H1 (cell line): ENCODE results near the gene TMBIM6. TPM values are rescaled to one million over a fixed set of nuclear protein-coding genes. Genes with fewer than 3 reads are reported as not detected.
A peak's percentile ranks its signal among the peaks of the same experiment; 100 is the strongest.

Experiments used
- CTCF ChIA-PET: fragments of 300-600 bp; sonication (Branson Sonifier 250); formaldehyde crosslinking; loops from one replicate; lab custom pipeline; 2021; ENCODE audit not compliant: partially characterized antibody; lab: Charles Lee
- POLR2A ChIA-PET: fragments of 300-600 bp; sonication (Branson Sonifier 250); formaldehyde crosslinking; loops from one replicate; lab custom pipeline; 2021; ENCODE audit warnings: inconsistent platforms; ENCODE audit not compliant: partially characterized antibody; lab: Charles Lee
- DNase-seq, 2 experiments: peaks; one replicate each; pipeline versions ENCODE4 v3.0.0 to v3.0.0-alpha.2; 2010 to 2022; ENCODE audit warnings: low spot score in 2 of 2, low read depth in 1 of 2, mixed read lengths in 1 of 2
- FAIRE-seq: peaks from 2 replicates; lab custom pipeline; 2011; peaks lifted over from hg19 to GRCh38; lab: Jason Lieb, UNC
- H2AFZ ChIP-seq: 2 replicates; pipeline ENCODE4 v1.8.1; 2012; ENCODE audit warnings: low read length, inconsistent platforms
- H2AK5ac ChIP-seq: 2 replicates; pipeline ENCODE4 v1.6.1; 2013; ENCODE audit warnings: low read depth, low read length
- H2BK120ac ChIP-seq: replicated peaks from 2 replicates; pipeline ENCODE3; 2013; ENCODE audit warnings: low read depth, low read length, inconsistent platforms
- H2BK12ac ChIP-seq: 2 replicates; pipeline ENCODE4 v1.6.1; 2013; ENCODE audit warnings: low read depth, low read length
- H2BK15ac ChIP-seq: 2 replicates; pipeline ENCODE4 v1.6.1; 2013; ENCODE audit warnings: low read length
- H2BK20ac ChIP-seq: 2 replicates; pipeline ENCODE4 v1.6.1; 2013; ENCODE audit warnings: low read length
- H2BK5ac ChIP-seq: 2 replicates; pipeline ENCODE4 v1.6.1; 2013; ENCODE audit warnings: low read depth, low read length
- H3K14ac ChIP-seq: 2 replicates; pipeline ENCODE4 v1.6.1; 2013; ENCODE audit warnings: inconsistent platforms; ENCODE audit not compliant: insufficient read length
- H3K18ac ChIP-seq: 2 replicates; pipeline ENCODE4 v1.6.1; 2013; ENCODE audit warnings: low read length; ENCODE audit errors: extremely low read depth
- H3K23ac ChIP-seq: 2 replicates; pipeline ENCODE4 v1.6.1; 2013; ENCODE audit warnings: inconsistent platforms; ENCODE audit not compliant: insufficient read length
- H3K23me2 ChIP-seq: 2 replicates; pipeline ENCODE4 v1.6.1; 2013; ENCODE audit warnings: low read depth, low read length
- H3K27ac ChIP-seq: 2 replicates; pipeline ENCODE4 v1.6.1; 2011; ENCODE audit warnings: low read depth, low read length, inconsistent platforms
- H3K27me3 ChIP-seq, 4 experiments: replicated peaks in 1 of 4; 1 replicate in 1 of 4; 2 replicates in 3 of 4; pipeline versions ENCODE4 v1.6.1 to v1.8.1; 2011 to 2013; ENCODE audit warnings: low read length in 3 of 4, mild to moderate bottlenecking in 3 of 4, inconsistent platforms in 2 of 4, mixed read lengths in 2 of 4, moderate library complexity in 1 of 4; ENCODE audit not compliant: control insufficient read depth in 3 of 4, insufficient read depth in 3 of 4; ENCODE audit errors: extremely low read depth in 1 of 4
- H3K36me3 ChIP-seq, 4 experiments: 2 replicates each; pipeline versions ENCODE4 v1.6.1 to v1.8.1; 2011 to 2013; ENCODE audit warnings: mild to moderate bottlenecking in 4 of 4, low read length in 3 of 4, moderate library complexity in 2 of 4, control low read depth in 1 of 4, inconsistent platforms in 1 of 4; ENCODE audit not compliant: insufficient read depth in 4 of 4, control insufficient read depth in 2 of 4
- H3K4ac ChIP-seq: replicated peaks from 2 replicates; pipeline ENCODE3; 2013; ENCODE audit warnings: low read length, low read depth, mixed read lengths, inconsistent platforms; ENCODE audit not compliant: insufficient read length
- H3K4me1 ChIP-seq, 4 experiments: replicated peaks in 1 of 4; 1 replicate in 1 of 4; 2 replicates in 3 of 4; pipeline versions ENCODE4 v1.6.1 to v1.8.1; 2011 to 2013; ENCODE audit warnings: low read length in 3 of 4, inconsistent platforms in 2 of 4, mixed read lengths in 1 of 4; ENCODE audit not compliant: insufficient read depth in 4 of 4, control insufficient read depth in 3 of 4
- H3K4me2 ChIP-seq, 2 experiments: 2 replicates each; pipeline versions ENCODE4 v1.6.1 to v1.8.1; 2011 to 2013; ENCODE audit warnings: low read depth in 2 of 2, low read length in 2 of 2, control low read depth in 1 of 2, inconsistent platforms in 1 of 2, mild to moderate bottlenecking in 1 of 2; ENCODE audit not compliant: insufficient read depth in 1 of 2
- H3K4me3 ChIP-seq, 4 experiments: fragments of 200-600, 300-600 bp in 1 of 4; sonication (generic), shearing (Covaris generic), sonication (Bioruptor Twin) in 1 of 4; 2 replicates each; pipeline versions ENCODE4 v1.5.1 to v1.8.1; 2011 to 2016; ENCODE audit warnings: low read length in 4 of 4, low read depth in 3 of 4, control low read depth in 2 of 4, inconsistent platforms in 2 of 4, mild to moderate bottlenecking in 2 of 4, mixed read lengths in 1 of 4, moderate library complexity in 1 of 4; ENCODE audit not compliant: insufficient read depth in 2 of 4; ENCODE audit errors: extremely low read depth in 1 of 4
- H3K56ac ChIP-seq: replicated peaks from 2 replicates; pipeline ENCODE3; 2013; ENCODE audit warnings: low read depth, mild to moderate bottlenecking, mixed read lengths, low read length, inconsistent platforms; ENCODE audit not compliant: insufficient read length
- H3K79me1 ChIP-seq: 2 replicates; pipeline ENCODE4 v1.6.1; 2013; ENCODE audit warnings: low read depth, low read length, control low read depth
- H3K79me2 ChIP-seq, 2 experiments: 2 replicates each; pipeline versions ENCODE4 v1.6.1 to v1.8.1; 2012 to 2013; ENCODE audit warnings: low read length in 2 of 2, mild to moderate bottlenecking in 2 of 2, inconsistent platforms in 1 of 2; ENCODE audit not compliant: insufficient read depth in 2 of 2, control insufficient read depth in 1 of 2
- H3K9ac ChIP-seq, 4 experiments: replicated peaks in 1 of 4; 1 replicate in 1 of 4; 2 replicates in 3 of 4; pipeline versions ENCODE4 v1.6.1 to v1.8.1; 2011 to 2013; ENCODE audit warnings: low read depth in 3 of 4, low read length in 3 of 4, control low read depth in 2 of 4, mild to moderate bottlenecking in 2 of 4, moderate library complexity in 2 of 4, inconsistent platforms in 1 of 4; ENCODE audit errors: extremely low read depth in 1 of 4
- H3K9me3 ChIP-seq, 2 experiments: 2 replicates each; pipeline versions ENCODE4 v1.6.1 to v1.8.1; 2012 to 2013; ENCODE audit warnings: mild to moderate bottlenecking in 2 of 2, moderate library complexity in 2 of 2, control low read depth in 1 of 2, inconsistent platforms in 1 of 2, low read depth in 1 of 2, low read length in 1 of 2, mixed read lengths in 1 of 2; ENCODE audit not compliant: insufficient read depth in 2 of 2
- H4K20me1 ChIP-seq, 2 experiments: replicated peaks in 1 of 2; 2 replicates each; pipeline versions ENCODE3 to v1.8.1; 2011 to 2013; ENCODE audit warnings: inconsistent platforms in 2 of 2, low read length in 2 of 2, mild to moderate bottlenecking in 1 of 2; ENCODE audit not compliant: insufficient read depth in 2 of 2, control insufficient read depth in 1 of 2
- H4K5ac ChIP-seq: 2 replicates; pipeline ENCODE4 v1.6.1; 2013; ENCODE audit warnings: low read length, low read depth, mixed read lengths, inconsistent platforms; ENCODE audit not compliant: insufficient read length
- H4K8ac ChIP-seq: 2 replicates; pipeline ENCODE4 v1.8.0; 2013; ENCODE audit warnings: mild to moderate bottlenecking, moderate library complexity, low read length, inconsistent platforms; ENCODE audit not compliant: insufficient read depth; ENCODE audit errors: extremely low read depth
- H4K91ac ChIP-seq: replicated peaks from 2 replicates; pipeline ENCODE3; 2013; ENCODE audit warnings: low read length, mixed read lengths, inconsistent platforms; ENCODE audit not compliant: insufficient read length
- ASH2L ChIP-seq: fragments of 200-600, 300-600 bp; sonication (generic); IDR thresholded peaks from one replicate; pipeline ENCODE4 v1.7.1; 2017; ENCODE audit warnings: low read length
- BACH1 ChIP-seq: IDR thresholded peaks from 2 replicates; pipeline ENCODE4 v1.6.1; 2012; ENCODE audit warnings: low read length, improper control_type of control experiment
- CTBP2 ChIP-seq: IDR thresholded peaks from 2 replicates; pipeline ENCODE4 v1.7.0; 2011; ENCODE audit warnings: borderline replicate concordance, mild to moderate bottlenecking, moderate library complexity, mixed read lengths, low read length; ENCODE audit not compliant: insufficient read depth, insufficient read length
- HDAC2 ChIP-seq, 2 experiments: fragments of 300-600 bp in 1 of 2; sonication (generic) in 1 of 2; IDR thresholded peaks; 2 replicates each; pipeline ENCODE4 v1.6.1; 2011 to 2012; ENCODE audit warnings: low read depth in 2 of 2, low read length in 2 of 2, mild to moderate bottlenecking in 2 of 2, moderate library complexity in 2 of 2, borderline replicate concordance in 1 of 2, inconsistent platforms in 1 of 2
- NRF1 ChIP-seq: IDR thresholded peaks from 2 replicates; pipeline ENCODE4 v1.6.1; 2011; ENCODE audit warnings: mild to moderate bottlenecking, low read depth, low read length, improper control_type of control experiment
- POLR2A ChIP-seq, 2 experiments: IDR thresholded peaks; 1 replicate in 1 of 2; 2 replicates in 1 of 2; pipeline ENCODE4 v1.6.1; 2011; ENCODE audit warnings: low read depth in 2 of 2, low read length in 2 of 2, mild to moderate bottlenecking in 2 of 2; ENCODE audit errors: control extremely low read depth in 1 of 2
- SIN3A ChIP-seq, 2 experiments: IDR thresholded peaks in 1 of 2; conservative IDR thresholded peaks in 1 of 2; 2 replicates each; pipeline ENCODE4 v1.6.1; 2011 to 2012; ENCODE audit warnings: low read length in 2 of 2, improper control_type of control experiment in 1 of 2, low read depth in 1 of 2, mild to moderate bottlenecking in 1 of 2
- SP1 ChIP-seq: IDR thresholded peaks from 2 replicates; pipeline ENCODE4 v1.6.1; 2011; ENCODE audit warnings: low read depth, low read length
- TAF1 ChIP-seq: IDR thresholded peaks from 2 replicates; pipeline ENCODE4 v1.6.1; 2011; ENCODE audit warnings: mild to moderate bottlenecking, low read depth, low read length
- TEAD4 ChIP-seq: IDR thresholded peaks from 2 replicates; pipeline ENCODE4 v1.6.1; 2012; ENCODE audit warnings: low read depth, low read length, inconsistent platforms, mixed read lengths
- WGBS, 2 experiments: shearing (Covaris generic) in 1 of 2; methylation state at CpG; one replicate each; pipeline versions ENCODE4 v1.1.6 to v1.1.7; 2013 to 2015; ENCODE audit warnings: low lambda C conversion rate in 2 of 2, mixed read lengths in 2 of 2, inconsistent platforms in 1 of 2, low coverage in 1 of 2, missing lambda C conversion rate in 1 of 2; ENCODE audit not compliant: insufficient replicate concordance in 2 of 2, insufficient coverage in 1 of 2, insufficient read length in 1 of 2; ENCODE audit errors: extremely low coverage in 1 of 2, missing lambda C conversion rate in 1 of 2; 5-methylcytosine and 5-hydroxymethylcytosine counted together
- polyA plus RNA-seq, 7 experiments: library from polyadenylated mRNA; depleted of rRNA in 3 of 7; stranded (reverse) in 5 of 7; unstranded in 2 of 7; fragments of >200 nt in 5 of 7; fragments of 200-250 nt in 2 of 7; gene quantifications; 1 replicate in 5 of 7; 2 replicates in 1 of 7; 4 replicates in 1 of 7; pipeline versions ENCODE4 v1.2.1 to v1.2.3, GENCODE V29; 2011 to 2013; ENCODE audit warnings: missing spikeins in 2 of 7, mixed read lengths in 2 of 7
- total RNA-seq: library from RNA; stranded (reverse); fragmentation: NEBNext Ultra II Directional; extraction: Animal tissue kit (Norgen Biotek cat#: 25700); gene quantifications from 2 replicates; pipeline ENCODE4 v1.2.1, GENCODE V29; 2021

Gene TMBIM6
- total and polyA plus RNA-seq, 2 of the 8 experiments (the other 6 are each of a cell fraction or from before 2014, with no cell fraction given): 423 to 556 TPM

DNA sequence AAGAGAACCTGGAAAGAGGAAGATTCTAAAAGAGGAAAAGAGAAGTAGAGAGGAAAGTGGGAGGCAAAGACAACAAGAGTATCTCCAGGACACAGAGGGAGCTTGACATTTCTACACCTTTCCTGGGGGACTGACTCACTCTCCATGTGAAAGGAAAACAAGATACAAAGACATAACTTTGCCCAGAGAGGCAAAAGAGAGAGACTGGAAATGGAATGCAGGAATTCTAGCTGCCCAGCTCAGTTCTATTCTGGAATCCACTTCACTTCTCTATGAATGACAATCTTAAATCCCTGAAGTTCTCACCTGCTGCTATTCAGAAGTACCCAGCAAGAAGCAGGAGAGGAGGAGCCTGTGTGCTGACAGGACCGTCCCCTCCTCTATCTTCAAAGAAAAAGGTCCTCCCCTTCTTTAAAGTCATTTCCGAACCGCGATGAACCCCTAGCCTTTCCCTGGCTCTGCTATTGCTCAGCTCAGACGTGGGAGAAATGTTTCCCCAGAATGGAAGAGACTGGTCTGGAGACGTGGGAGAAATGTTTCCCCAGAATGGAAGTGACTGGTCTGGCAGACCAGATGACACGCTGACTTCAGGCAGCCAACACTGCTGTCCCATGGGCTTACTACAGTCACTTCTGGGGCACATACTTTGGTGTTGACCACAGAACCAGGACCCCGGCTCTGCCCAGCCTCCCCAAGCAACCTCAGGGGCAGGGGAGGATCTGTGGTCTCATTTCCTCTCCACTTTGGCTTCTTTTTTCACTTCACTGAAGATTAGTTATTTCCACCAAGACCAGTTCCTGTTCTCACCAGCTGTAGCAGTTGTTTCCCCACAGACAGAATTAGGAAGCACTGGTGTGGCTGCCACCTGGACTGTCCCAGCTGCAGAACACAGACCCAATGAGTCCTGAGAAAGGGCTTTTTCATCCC lies 42.5 kb upstream of the TMBIM6 start:
- Histone ChIP-seq H3K27ac (peak overlapping the region; percentile 64; the same call in 1 of the 2 replicates), H3K4me1 (peaks cover 7 to 45% (median 22%) of the 10 kb centered on the region in 4 experiments), H2BK12ac (peak overlapping the region; percentile 62), H4K20me1 (peaks cover 3 to 4% of the 10 kb centered on the region in 2 experiments), H2BK15ac (0 out of 2 replicates have a peak overlapping the region, but pooled peaks have one; percentile 5), H3K56ac (no peak overlapping the region), H3K9ac (0 out of 7 replicates have a peak overlapping the region, but pooled peaks of 1 of the 4 experiments have one; percentile 11), H2BK120ac (no peak overlapping the region), H4K91ac (no peak overlapping the region), H3K79me1 (no peaks in the 10 kb centered on the region; the same call in 1 of the 2 replicates), H4K8ac (no peak overlapping the region), H3K36me3 (no peaks in the 10 kb centered on the region), H3K14ac (no peak overlapping the region), H3K27me3 (no peaks in the 10 kb centered on the region), H2AK5ac (no peak overlapping the region), H3K4me2 (peak overlapping the region; percentile 76 to 82), H3K79me2 (peaks cover 0 to 67% of the 10 kb centered on the region in 2 experiments; a peak in 3 of 4 replicates), H3K9me3 (no peaks in the 10 kb centered on the region), H3K23me2 (peaks cover 2% of the 10 kb centered on the region; the same call in 1 of the 2 replicates), H4K5ac (no peak overlapping the region), H3K18ac (peak overlapping the region; percentile 66), H3K4ac (no peak overlapping the region), H3K4me3 (peak overlapping the region in 3 of 4 experiments; percentile 16 to 49 (median 32); a peak in 4 of 8 replicates), H2BK5ac (peak overlapping the region; percentile 62), H2AFZ (no peak overlapping the region), H2BK20ac (no peak overlapping the region), H3K23ac (no peak overlapping the region)
- peak; percentile 84 for FAIRE-seq
- ChIA-PET POLR2A (interaction anchor here (0.6 to 5.0 kb wide), 16 partner anchors 9 to 213 kb away, joined by 3 to 34 read pairs (median 4); partner anchors contain the start of genes FMNL3 and TMBIM6), CTCF (interaction anchor here (0.9 to 3.1 kb wide), 8 partner anchors 9 to 75 kb away, joined by 3 to 14 read pairs (median 3); partner anchors contain the start of gene PRPF40B)
- DNase-seq: peak; percentile 57 to 67
- WGBS, 2 experiments: 9% methylated on average over 8 of the region's 8 CpGs; no CpG with 5 or more reads in 1 of the 2 experiments
- peak; percentile 53 for TF ChIP-seq CTBP2
- TF ChIP-seq NRF1: no peak
- TF ChIP-seq POLR2A (IDR thresholded peaks at IDR 0.05; ENCODE audit: control extremely low read depth in 1 of 2, low read depth in 2 of 2, low read length in 2 of 2): peak in 1 of 2 experiments; percentile 63; a peak in 1 of 3 replicates
- TF ChIP-seq TAF1: peak; percentile 34; the same call in 1 of the 2 replicates
- TF ChIP-seq TEAD4: peak; percentile 89
- no peak for TF ChIP-seq BACH1
- TF ChIP-seq HDAC2 (IDR thresholded peaks at IDR 0.05; ENCODE audit: borderline replicate concordance in 1 of 2, low read depth in 2 of 2, low read length in 2 of 2): peak in 1 of 2 experiments; percentile 41; a peak in 1 of 4 replicates
- TF ChIP-seq ASH2L: peak; percentile 45
- TF ChIP-seq SP1: peak; percentile 76
- TF ChIP-seq SIN3A (conservative IDR thresholded peaks at IDR 0.05 in 1 of 2, IDR thresholded peaks at IDR 0.05 in 1 of 2; ENCODE audit: low read depth in 1 of 2, low read length in 2 of 2): peak; percentile 79 to 87; a peak in 3 of 4 replicates
